HG03442 (cell line): ENCODE measurements around the gene NLGN3.

Source experiments
- ATAC-seq: cut with Tn5 transposase; IDR thresholded peaks from one replicate; pipeline ENCODE4 v1.9.1; 2021; ENCODE audit warnings: mild to moderate bottlenecking, moderate library complexity; ENCODE audit not compliant: unreplicated experiment

Gene NLGN3

GRCh38 chrX:71212536-71212935 lies 67.9 kb downstream of the NLGN3 start:
- no peak for ATAC-seq

DNA sequence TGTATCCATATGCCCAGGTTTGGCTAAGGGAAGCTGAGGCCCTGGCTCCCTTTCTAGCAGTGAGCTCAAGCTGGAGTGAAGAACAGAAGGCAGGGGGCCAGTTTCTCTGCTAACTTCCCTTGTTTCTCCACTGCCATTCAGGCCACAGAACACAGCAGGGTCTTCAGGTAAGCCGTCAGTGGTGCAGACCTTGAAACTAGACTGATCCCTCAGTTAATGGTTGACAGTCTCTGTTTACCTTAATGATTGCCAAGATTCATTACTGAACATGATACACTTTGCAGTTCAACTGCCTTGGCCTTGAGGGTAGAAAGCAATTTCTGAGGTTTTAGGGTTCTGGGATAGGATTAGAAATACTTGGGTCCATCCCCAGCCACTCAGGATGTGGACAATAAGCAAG lies 69.5 kb downstream of the NLGN3 start:
- ATAC-seq = no peak

- no peak for ATAC-seq
Observed at GRCh38 chrX:71214604-71215337, 70.1 kb downstream of the NLGN3 start.

- no peak for ATAC-seq
Observed at GRCh38 chrX:71215338-71215912, 70.8 kb downstream of the NLGN3 start.

- no peak for ATAC-seq
Observed at GRCh38 chrX:71216485-71216884, 71.8 kb downstream of the NLGN3 start.

- no peak for ATAC-seq
Observed at GRCh38 chrX:71217298-71217697, 72.7 kb downstream of the NLGN3 start.
